Suppressor macrophage (primary cell): Measurements from ENCODE around the gene CIB2.

Source experiments
- DNase-seq, 4 experiments: peaks; one replicate each; pipeline ENCODE4 v3.0.0-alpha.2; 2020 to 2022

The CIB2 gene

DNA sequence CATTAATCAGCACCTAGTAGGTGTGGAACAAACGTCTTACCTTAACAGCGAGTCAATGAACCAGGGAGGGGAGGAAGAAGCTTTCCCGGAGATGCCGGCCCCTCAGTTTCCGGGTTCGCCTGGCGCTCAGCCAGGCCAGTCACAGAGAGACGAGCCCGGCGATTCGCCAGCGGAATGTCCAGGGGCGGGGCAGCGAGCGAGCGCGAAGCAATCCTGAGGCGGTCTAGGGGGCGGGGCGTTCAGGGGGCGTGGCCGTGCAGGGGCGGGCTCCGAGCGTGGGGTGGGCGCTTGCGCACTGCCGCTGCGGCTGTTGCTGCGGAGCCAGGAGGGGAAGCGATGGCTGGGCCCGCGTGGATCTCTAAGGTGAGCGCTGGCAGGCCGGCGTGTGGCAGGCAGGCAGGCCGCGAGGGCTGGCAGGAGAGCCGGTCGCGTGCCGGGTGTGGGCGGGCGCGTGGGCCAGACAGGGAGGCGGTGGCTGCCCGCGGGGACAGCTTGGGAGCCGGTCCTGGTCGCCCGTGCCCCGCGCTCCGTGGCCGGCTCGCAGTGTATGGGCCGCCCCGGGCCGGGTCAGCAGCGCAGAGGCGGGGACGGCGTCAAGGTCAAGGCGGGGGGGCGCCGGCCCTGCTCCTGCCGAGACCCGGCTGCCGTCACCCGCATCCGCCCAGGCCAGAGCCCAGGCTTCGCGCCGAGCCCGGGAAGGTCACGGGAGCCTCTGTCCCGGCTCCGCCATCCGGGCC, 18.0 kb upstream of the CIB2 start, which contains the start of gene IDH3A:
Gene IDH3A (plus strand): TSS at position 295 of the 737 bp plus-strand sequence. CDS start 42 bp downstream, at position 337.
- DNase-seq: peak; percentile 99 to 100 (median 100)

DNA sequence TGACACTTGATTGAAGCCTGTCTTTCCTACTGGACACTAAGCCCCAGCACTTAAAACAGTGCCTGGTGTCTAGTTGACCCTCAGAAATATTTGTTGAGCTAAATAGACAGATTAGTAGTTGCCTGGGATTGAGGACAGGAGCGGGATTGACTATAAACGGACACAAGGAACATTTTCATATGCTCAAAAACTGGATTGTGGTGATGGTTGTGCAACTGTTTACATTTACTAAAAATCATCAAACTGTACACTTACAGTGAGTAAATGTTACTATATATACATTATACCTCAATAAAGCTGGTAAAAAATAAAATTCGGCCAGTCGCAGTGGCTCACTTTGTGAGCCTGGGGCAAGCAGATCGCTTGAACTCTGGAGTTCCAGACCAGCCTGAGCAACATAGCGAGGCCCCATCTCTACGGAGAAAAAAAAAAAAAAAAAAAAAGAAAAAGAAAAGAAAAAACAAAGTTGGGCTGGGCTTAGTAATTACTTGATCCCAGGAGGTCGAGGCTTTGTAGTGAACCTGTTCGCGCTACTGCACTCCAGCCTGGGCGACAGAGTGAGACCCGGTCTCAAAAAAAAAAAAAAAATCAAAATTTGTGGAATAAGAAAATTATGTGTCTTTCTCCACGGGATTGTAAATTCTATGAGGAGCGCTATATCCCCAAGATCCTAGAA, 17.3 kb upstream of the CIB2 start:
- peak in 1 of 4 experiments; percentile 12 for DNase-seq

DNA sequence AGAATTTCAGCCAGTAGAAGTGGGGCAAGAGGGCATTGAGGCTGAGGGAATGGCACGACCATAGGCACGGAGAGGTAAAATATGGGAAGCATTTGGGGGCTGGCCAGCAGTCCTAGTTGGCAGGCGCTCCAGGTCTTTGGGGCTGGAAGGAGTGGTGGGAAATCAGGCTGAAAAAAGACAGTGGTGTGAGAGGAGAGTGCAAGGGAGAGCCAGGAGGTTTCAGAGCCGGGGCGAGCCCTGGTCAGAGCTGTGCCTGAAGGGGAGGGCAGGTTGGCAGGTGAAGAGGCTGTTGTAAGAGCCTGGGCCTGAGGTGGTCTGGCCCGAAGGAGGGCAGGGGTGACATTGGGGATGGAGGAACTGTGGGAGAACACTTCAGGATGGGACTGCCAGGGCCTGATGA, 16.3 kb upstream of the CIB2 start:
- no peak for DNase-seq

GRCh38 chr15:78146425-78147154, 15.3 kb upstream of the CIB2 start:
- DNase-seq: peak in 2 of 4 experiments; percentile 22 to 23

GRCh38 chr15:78142332-78142731, 11.1 kb upstream of the CIB2 start:
- no peak for DNase-seq

GRCh38 chr15:78140292-78140691, 9.0 kb upstream of the CIB2 start:
- DNase-seq: no peak

DNA sequence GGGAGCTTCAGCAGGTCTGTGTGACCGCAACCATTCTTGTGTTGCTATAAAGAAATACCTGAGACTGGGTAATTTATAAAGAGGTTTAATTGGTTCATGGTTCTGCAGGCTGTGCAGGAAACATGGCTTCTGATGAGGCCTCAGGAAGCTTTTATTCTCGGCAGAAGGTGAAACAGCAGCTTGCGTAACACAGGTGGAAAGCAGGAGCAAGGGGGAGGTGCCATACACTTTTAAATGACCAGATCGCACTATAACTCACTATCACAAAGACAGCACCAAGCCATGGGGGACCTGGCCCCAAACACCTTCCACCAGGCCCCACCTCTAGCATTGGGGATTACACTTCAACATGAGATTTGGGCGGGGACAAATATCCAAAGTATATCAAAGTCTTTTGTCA, 8.3 kb upstream of the CIB2 start:
- no peak for DNase-seq

DNA sequence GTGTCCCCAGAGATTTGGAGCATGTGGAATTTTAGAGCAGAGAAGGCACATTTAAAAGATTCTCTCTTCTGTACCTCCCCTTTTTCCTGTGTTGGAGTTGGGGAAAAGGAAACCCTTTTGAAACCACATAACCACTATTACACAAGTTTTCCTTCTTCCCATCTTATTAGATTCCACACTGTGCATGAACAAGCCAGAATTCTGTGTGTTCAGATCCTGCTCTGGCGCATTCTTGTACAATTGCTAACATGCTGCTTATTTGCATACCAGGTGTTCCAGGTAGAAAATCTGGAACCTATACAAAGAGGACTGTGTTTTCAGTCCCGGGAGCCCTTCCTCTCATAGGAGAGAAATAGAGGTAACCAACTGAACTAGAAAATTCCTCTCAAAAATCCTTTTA, 2.6 kb upstream of the CIB2 start:
- DNase-seq: no peak

DNA sequence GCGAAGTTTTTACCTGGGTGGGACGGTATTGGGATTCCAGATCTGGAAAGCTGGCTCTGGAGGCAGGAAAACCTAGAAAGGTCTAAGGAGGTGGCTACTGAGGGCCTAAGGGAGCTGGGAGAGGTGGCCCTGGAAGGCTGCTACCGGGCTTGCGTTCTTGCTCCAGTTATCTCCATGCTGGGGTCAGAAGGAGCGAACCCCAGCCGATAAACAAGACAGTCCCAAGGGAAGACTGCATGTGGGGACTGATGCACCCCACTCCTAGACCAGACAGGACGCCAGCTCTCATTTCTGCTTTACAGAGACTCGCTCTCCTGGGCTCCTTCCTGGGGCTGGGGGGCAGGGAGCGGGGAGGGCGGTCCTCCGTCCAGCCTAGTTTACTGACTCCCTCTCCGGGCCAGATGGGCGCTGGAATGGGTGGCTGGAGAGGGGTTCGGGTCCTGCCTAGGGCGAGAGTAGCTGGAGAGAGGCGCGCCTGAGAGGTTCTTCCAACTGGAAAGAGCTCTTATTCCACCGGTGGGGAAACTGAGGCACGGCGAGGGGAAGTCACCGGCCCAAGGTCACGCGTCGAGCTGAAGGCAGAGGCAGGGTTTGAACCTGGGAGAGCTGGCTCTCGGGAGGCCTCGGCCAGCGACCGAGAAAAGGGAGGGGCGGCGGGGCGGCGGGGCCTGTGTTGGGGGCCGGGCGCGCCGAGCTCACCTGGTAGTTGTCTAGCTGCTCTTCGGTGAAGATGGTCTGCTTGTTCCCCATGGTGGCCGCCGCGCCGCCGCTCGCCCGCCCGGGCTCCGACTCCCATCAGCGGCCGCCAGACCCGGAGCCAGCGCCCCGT, 565 bp downstream of the CIB2 start:
- no peak for DNase-seq

DNA sequence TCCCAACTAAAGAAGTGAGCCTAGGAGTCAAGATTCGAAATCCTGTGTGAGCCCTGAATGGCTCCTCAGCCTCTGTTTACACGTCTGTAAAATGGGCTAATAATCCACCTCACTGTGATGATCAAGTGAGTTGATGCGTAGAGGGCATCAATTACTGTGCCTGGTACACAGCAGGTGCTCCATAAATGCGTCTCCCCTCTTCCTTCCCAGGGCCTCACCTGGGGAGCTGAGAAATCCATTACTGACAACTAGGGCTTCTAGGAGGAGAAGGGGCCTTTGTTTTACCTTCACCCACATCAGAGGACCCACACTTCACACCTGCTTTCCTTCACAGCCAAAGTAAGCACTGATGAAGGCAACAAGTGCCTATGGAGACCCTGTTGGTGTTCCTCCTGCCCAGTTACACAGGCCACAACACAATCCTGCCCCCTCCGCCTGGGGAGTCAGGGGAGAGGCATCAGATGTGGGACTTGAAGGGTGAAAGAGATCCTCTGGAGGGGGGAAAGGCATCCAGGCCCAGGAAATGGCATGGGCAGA, 1.4 kb downstream of the CIB2 start:
- DNase-seq: no peak

- DNase-seq: no peak
Observed at GRCh38 chr15:78129077-78129750, 2.0 kb downstream of the CIB2 start.

- no peak for DNase-seq
Observed at GRCh38 chr15:78127882-78128281, 3.4 kb downstream of the CIB2 start.

DNA sequence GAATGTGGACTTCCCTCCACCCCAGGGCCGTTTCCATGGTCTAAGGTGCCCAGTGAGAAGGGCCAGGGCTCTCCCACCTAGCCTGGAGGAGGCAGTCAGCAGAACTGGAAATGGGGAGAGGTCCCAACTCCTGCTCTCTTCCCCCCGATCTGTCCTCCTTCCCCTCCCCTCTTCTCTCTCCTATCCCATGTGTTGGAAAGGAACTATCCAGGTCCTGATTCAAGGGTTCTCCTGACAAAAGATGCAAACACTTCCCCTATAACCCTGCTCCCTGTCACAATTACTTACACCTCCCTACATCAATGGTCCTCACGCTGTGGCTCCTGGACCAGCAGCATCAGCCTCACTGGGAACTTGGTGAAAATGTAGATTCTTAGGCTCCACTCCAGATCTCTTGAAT, 6.0 kb downstream of the CIB2 start:
- DNase-seq: no peak

DNA sequence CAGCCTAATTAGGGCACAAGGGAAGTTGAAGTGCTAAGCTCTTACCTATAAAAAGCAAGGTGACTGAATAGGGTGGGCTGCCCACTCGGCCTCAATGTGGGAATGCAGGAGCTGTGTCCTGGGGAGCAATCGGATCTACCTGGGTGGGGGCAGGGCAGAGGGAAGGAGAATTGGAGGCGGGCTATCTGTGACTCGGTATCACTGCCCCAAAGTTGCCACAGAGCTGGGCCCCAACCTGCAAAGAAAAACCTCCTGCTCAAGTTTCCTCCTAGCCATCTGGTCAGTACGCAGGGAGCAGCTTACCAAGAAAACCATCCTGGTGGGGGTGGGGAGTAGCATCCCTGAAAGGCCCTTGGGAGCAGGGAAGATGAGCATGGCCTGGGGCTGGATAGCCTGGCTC, 10.7 kb downstream of the CIB2 start:
- DNase-seq: no peak

- no peak for DNase-seq
Observed at GRCh38 chr15:78112551-78112950, 18.7 kb downstream of the CIB2 start.

GRCh38 chr15:78111788-78112187, 19.5 kb downstream of the CIB2 start:
- DNase-seq: no peak

DNA sequence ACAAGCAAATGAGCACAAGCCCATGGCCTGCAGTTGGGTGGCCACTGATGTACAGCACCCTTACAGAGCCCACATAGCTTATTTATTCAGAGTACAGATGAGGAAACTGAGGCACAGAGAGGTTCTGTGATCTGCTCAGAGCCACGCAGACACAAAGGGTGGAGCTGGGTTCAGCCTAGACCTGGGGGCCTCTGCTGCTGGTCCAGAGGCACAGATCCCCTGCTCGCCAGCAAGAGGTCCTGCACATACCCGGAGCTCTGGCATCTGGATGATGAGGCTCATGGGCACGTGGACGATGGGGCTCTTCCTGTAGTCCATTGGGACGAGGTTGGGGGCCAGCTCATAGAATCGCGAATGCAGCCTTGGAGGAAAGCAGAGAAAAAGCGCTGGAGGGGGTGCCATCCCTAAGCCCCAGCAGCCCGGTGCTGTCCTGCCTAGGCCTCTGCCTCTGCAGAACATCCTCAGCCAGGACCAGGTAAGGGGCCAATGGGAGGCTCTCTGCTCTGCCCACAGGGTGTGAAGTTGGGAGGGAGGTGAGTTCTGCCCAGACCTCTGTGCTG, 20.2 kb downstream of the CIB2 start:
- DNase-seq: no peak

DNA sequence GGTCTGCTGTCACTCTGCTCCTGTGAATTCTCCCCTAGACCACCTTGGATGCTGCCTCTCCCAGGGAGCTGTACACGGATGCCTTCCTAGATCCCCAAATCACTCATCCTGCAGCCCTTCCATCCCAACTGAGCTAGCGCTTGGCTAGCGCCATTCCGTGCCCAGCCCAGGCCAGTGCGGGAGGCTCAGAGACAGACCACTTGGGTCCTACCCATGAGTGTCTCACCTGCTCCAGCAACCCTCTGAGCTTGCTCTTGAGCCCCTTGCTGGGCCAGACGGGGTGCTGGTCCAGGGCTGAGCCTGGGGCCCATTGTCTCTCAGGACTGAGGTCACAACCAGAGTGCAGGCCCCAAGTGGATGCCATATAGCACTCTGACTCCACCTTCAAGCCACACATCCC, 21.1 kb downstream of the CIB2 start:
- DNase-seq: no peak

DNA sequence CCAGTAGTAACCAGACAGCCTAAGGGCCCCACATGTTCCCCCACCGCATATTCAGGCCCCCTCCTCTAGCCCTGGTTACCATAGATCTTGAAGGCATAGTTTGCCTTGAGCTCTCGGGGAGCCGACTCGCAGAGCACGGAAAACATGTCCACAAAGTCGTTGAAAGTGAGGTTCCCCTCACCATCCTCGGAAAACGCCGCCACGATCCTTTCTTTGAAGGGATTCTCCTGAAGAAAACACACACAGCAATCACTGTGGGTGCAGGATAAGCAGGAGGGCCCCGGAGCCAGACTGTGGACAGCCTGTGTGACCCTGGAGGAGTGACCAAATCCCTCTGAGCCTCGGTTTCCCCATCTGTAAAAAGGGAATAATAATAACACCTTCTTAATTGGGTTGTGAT, 22.1 kb downstream of the CIB2 start:
- no peak for DNase-seq

- peak; percentile 93 to 97 (median 95) for DNase-seq
Observed at GRCh38 chr15:78108300-78109084, 22.8 kb downstream of the CIB2 start.

DNA sequence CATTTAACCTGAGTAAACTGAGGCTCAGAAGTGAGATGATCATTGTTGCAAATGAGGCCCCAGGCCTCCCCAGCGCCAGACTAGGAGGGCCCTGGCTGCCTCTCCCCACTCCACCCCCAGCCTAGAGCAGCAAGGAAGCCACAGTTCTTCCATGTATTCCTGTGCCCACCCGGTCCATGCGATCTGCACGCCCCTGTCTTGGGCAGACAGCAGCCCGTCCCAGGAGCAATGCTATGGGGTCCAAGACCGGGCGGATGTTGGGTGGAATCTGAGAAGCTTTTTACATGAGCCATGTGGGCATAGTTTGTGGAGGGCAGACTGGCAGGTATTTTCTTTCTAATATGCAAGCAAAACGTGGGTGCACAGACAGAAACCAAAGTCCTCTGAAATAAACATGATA, 23.8 kb downstream of the CIB2 start:
- DNase-seq: no peak
